ENCODE results near the gene RBM42.
A peak's percentile ranks its signal among the peaks of the same experiment; 100 is the strongest.
"Not testable (repeated sequence)": the region's sequence is repeated elsewhere in the genome, so short reads cannot be mapped to it uniquely, and the experiment has no call there.

Gene RBM42, protein sequence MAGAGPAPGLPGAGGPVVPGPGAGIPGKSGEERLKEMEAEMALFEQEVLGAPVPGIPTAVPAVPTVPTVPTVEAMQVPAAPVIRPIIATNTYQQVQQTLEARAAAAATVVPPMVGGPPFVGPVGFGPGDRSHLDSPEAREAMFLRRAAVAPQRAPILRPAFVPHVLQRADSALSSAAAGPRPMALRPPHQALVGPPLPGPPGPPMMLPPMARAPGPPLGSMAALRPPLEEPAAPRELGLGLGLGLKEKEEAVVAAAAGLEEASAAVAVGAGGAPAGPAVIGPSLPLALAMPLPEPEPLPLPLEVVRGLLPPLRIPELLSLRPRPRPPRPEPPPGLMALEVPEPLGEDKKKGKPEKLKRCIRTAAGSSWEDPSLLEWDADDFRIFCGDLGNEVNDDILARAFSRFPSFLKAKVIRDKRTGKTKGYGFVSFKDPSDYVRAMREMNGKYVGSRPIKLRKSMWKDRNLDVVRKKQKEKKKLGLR

DNA sequence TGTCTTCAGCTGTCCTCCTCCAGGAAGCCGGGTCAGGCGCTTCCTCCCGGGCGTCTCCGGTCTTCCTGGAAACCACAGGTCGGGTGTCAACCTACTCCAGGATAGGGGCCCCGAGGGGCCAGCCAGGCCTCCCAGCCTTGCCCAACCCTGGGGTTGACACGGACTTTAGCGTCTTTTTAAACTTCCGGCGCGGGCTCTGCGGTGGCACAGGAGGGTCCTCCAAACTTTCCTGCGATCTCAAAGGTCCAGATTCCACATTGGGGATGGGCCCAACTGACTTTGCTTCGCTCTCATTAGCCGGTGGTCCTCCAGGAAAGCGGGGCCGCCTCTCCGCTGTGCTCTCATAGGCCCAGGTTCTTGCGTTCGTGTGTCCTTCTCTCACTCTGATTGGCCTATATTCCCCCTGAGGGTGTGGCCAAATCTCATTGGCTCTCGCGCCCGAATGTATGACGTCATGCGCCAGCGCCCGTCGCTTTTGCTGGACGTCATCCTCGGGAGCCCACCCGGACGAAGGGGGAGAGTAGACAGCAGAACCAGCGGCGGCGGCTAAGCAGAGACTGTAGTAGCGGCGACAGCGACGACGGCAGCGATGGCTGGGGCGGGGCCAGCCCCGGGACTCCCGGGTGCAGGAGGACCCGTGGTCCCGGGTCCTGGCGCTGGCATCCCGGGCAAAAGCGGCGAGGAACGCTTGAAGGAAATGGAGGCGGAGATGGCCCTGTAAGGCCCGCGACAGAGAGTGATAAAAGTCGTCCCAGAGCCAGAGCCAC lies at the start of gene RBM42:
RBM42 (plus strand) TSS at position 472 of the 767 bp plus-strand sequence; CDS start at position 590, 118 bp downstream.
- DNase-seq = peak; percentile 97 to 99

DNA sequence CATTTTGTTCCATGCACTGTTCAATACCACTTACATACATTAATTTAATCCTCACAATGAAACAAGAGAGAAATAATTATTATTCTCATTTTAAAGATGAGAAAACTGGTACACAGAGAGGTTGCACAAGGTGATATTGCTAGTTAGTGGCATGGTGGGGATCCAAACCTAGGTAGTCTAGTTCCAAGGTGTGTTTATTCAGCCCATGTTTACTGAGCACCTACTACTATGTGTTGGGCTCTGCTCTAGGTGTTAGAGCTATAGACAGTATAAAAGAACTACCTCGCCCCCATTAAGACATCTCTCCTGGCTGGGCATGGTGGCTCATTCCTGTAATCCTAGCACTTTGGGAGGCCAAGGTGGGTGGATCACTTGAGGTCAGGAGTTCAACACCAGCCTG lies 46.1 kb upstream of the RBM42 start:
- DNase-seq = no peak

DNA sequence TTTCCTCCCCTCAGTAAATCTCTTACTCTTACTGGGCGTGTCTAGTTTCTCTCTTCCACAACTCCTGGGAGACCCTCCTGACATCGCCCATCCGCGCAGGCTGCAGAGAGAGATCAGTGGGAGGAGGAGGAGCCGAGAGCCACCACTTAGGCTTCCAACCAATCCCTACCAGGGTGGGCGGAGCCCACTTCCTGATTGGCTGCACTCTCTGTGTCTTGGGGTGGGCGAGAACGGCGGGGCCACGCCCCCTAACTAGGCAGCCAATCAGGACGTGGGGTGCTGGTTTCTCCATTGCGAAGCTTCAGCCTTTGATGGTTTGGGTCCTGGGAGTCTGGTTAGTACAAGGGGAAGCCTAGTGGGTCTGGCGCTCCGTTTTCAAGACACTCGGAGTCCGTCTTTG lies 43.0 kb upstream of the RBM42 start, which contains the start of gene PMIS2:
PMIS2 (plus strand) TSS at position 326 of the 400 bp plus-strand sequence. CDS start 87 bp downstream, outside the sequence.
- DNase-seq = no peak

DNA sequence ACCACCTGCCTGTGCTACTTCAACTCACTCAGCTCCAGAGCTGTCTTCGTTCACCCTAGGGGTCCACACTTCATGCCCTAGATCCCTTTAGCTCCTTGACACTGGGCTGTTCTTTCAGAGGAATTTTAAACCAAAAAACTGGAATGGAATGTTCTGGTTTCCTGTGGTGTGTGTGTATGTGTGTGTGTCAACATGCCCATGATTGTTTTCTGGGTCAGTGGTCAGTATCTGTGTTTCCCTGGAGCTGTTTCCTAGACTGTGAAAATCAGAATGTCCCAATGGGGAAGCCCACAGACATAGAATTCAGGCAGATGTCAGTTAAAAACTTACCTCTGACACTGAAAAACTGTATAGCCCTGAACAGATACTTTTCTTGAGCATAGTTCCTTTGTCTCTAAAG lies 41.5 kb upstream of the RBM42 start:
- DNase-seq = no peak

DNA sequence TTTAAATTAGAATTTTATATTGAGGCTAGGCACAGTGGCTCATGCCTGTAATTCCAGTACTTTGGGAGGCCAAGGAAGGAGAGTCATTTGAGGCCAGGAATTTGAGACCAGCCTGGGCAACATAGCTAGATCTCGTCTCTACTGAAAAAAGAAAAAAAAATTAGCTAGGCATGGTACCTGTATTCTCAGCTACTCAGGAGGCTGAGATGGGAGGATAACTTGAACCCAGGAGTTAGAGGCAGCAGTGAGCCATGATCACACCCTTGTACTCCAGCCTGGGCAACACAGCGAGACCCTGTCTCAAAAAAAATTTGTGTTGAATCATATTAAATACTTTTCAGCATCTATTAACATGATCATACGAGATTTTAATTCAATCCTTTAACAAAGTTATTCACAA lies 38.0 kb upstream of the RBM42 start:
- DNase-seq = no peak

DNA sequence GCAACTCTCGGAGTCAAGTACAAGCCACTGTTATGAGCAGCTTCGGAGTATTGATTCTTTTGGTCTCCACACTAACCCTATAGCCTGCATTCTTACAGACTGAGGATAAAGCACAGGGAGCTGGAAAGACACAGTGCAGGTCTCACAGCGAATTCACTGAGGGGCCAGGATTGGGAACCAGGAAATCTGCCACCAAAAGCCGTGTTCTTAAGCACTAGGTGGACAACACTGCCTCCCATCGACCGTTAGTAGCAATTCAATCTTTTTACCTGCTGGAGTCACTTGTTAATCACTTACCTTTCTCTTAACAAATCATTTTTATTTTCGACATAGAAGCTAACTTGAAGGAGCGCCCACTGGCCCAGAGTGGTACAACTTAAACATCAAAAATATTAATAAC lies 36.6 kb upstream of the RBM42 start:
- DNase-seq = peak in 1 of 2 experiments; percentile 19

DNA sequence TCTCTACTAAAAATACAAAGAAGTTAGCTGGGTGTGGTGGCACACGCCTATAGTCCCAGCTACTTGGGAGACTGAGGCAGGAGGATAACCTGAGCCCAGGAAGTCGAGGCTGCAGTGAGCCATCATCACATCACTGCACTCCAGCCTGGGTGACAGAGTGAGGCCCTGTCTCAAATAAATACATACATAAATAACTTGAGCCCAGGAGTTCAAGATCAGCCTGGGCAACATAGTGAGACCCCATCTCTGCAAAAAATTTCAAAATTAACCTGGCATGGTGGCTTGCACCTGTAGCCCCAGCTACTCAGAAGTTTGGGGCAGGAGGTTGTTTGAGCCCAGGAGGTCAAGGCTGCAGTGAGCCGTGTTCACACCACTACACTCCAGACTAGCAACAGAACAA lies 33.8 kb upstream of the RBM42 start:
- DNase-seq = not testable (repeated sequence)

DNA sequence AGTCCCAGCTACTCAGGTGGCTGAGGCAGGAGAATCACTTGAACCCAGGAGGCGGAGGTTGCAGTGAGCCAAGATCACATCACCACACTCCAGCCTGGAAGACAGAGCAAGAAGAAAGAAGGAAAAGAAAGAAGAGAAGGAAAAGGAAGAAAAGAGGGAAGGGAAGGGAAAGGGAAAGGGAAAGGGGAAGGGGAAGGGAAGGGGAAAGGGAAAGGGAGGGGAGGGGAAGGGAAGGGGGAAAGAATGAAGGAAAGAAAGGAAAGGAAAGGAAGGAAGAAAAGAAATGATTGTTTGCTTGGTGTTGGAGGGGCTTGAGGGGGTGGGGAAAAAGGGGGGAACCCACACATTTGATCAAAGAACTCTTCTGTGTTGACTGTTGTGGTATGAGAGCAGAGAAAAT lies 32.9 kb upstream of the RBM42 start:
- no peak for DNase-seq

DNA sequence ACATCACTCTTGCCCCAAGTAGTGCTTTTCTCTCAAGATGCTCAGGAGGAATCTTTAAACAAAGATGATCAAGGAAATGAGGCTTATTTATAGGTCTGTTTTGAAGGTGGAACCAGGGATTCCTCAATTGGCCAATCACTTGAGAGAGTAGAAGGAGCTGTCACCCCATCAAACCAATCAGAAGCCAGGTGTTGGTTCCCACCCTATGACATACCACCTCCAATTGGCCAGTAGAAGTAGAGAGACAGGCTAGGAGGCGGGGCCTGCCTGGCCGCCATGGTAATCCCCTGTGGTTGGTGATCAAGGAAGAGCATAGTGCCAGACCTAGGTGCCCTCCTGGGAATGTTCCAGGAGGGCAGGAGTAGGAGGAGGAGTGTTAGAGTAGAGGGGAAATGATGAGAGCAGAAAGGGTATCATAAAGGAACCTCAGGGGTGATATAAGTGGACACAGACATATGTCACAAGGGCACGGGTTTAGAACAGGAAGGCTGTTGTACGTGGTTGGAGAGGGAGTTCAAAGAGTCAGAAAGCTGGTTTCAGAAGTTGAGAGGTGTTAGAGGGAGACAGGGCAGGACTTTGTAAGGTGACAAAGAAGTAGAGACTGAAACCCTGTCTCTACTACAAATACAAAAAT lies 32.4 kb upstream of the RBM42 start:
- no peak for DNase-seq

DNA sequence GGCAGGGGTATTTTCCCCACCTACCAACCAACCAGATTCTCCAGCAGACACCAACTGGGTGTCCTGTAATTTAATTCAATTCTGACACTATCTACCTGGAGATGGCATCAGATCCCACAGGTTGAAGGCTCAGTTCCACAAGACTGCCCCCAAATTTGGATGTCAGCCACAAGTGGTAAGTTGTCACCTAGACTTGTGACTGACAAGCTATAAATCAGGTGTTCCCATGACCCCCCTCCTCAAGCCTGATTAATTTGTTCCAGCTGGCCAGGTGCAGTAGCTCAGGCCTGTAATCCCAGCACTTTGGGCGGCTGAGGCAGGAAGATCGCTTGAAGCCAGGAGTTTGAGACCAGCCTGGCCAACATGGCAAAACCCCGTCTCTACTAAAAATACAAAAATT lies 26.9 kb upstream of the RBM42 start:
- DNase-seq = no peak

DNA sequence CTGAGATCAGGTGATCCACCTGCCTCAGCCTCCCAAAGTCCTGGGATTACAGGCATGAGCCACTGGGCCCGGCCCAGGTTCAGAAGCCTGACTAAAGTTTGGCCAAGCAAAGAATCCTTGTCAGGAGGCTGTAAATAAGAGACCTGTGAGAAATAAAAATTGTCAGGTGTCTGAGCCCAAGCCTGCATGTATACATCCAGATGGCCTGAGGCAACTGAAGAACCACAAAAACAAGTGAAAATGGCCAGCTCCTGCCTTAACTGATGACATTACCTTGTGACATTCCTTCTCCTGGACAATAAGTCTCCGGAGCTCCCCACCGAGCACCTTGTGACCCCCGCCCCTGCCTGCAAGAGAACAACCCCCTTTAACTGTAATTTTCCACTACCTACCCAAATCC lies 24.4 kb upstream of the RBM42 start:
- DNase-seq = not testable (repeated sequence)

DNA sequence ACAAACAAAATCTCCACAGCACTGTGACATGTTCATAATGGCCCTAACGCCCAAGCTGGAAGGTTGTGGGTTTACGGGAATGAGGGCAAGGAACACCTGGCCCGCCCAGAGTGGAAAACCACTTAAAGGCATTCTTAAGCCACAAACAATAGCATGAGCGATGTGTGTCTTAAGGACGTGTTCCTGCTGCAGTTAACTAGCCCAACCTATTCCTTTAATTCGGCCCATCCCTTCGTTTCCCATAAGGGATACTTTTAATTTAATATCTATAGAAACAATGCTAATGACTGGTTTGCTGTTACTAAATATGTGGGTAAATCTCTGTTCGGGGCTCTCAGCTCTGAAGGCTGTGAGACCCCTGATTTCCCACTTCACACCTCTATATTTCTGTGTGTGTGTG lies 21.7 kb upstream of the RBM42 start:
- DNase-seq = not testable (repeated sequence)

DNA sequence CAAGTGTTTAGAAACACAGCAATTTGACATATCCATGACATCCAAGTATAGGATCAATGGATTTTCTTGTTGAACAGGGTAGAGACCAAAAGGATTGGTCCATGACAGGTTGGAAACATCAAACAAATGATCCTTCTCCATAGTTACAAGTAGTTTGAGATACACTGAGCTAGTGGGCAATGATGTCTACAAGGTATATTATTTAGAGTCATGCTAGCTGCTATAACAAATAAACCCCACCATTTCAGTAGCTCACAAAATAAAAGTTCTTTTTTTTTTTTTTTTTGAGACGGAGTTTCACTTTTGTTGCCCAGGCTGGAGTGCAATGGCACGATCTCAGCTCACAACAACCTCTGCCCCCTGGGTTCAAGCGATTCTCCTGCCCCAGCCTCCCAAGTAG lies 21.2 kb upstream of the RBM42 start:
- no peak for DNase-seq

DNA sequence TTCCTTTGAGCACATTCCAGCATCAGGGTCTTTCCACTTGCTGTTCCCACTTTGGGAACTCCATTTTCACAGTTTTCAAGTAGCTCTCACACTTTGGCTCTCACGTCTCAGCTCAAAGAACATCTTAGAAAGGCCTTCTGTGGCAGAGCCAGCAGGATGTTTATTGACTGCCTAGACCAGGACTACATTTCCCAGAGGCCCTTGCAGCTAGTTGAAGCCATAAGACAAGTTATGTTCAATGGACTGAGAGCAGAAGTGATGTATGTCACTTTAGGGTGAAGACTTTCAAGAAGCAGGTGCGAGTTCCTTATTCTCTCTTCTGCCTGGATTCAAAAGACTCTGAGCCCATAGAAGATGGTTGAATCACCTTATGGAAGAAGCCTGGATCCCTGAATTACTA lies 20.6 kb upstream of the RBM42 start:
- no peak for DNase-seq

DNA sequence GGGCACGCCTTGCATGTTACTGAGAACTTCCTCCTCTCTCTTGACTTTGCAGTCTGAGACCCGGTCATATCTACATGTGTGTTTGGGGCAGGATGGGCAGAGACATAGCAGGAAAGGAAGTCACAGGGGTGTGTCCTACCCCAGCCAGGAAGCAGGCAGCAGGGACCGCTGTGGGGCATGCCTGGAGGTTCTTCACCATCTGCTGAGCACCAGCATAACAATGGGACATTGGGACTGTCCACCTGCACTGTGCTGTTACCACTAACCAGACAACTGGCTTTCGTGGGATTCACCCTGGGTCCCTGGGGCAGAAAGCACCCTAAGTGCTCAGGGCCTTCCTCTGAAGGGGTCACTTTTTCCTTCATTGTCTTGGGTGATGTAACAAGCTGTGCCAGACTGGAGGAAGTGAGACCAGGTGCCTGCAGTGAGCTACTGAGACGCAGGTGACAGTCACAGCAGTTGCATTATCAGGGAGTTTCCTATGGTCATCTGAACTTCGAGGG lies 18.9 kb upstream of the RBM42 start:
- DNase-seq = no peak

DNA sequence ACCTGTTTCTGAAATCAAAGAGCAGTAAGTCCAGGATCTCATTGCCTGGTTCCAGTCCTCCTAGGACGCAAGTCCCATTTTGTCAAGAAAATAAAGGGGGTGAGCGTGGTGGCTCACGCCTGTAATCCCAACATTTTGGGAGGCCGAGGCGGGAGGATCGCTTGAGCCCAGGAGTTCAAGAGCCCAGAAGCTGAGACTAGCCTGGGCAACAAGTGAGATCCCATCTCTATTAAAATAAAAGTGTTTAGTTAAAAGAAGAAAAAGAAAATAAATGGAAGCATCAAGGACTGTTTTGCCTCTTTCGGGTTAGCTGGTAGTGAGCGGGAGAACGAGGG lies 16.6 kb upstream of the RBM42 start:
- no peak for DNase-seq

DNA sequence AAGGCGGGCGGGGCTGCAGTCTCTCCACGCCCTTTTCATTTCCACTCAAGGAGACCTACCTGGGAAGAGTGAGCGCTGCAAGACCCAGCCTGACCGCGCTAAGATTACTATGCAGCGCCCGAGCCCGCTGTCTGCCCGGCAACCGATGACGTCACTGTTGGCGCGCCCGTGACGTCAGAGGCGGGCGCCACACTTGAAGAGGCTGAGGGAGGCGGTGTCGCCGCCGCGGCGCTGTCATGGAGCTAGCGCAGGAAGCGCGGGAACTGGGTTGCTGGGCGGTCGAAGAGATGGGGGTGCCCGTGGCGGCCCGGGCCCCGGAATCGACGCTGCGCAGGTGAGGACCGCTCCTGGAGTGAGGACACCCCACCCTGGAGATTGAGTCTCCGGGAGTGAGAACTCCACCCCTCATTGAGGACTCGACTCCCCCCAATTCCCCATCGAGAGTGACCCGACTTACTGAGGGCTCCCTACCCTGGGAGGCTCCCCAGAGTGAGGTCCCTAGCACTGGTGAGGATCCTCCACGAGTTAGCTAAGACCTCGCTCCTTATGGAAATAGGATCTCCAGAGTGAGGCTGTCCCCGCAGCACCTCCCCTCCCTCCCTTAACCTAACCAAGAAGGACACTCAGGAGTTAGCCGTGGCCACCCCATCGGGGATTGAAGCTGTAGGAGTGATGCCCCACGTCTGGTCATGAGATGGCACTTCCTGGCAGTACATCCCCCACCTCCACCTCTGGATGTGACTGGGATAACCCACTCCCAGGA lies 16.1 kb upstream of the RBM42 start, which contains the start of gene HAUS5:
HAUS5 (plus strand) TSS at position 177 of the 763 bp plus-strand sequence; CDS start at position 237, 60 bp downstream.
- peak; percentile 89 to 93 for DNase-seq

DNA sequence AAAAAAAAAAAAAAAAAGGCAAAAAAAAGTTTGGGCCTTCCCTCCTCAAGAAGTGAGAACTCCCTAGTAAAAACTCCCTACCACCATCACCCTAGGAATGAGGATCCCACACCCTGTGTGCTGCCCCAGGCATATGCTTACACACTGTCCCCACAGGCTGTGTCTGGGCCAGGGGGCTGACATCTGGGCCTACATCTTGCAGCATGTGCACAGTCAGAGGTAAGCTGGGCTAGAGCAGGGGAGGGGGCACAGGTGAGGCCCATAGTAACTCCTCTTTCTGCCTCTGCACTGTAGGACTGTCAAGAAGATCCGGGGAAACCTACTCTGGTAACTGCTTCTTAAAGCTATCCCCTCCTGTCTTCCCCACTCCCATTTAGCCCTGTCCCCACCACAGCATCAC lies 15.3 kb upstream of the RBM42 start:
- no peak for DNase-seq

DNA sequence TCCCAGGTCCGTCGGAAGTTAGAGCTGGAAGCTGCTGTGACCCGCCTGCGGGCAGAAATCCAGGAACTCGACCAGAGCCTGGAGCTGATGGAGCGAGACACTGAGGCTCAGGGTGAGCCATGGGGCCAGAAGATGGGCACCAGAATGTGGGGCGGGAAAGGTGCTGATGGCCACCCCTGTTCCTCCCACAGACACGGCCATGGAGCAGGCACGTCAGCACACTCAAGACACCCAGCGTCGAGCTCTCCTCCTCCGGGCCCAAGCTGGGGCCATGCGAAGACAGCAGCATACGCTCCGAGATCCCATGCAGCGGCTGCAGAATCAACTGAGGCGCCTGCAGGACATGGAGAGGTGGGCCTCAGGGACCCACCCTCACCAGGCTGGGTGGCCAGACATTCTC lies 13.8 kb upstream of the RBM42 start:
- DNase-seq = no peak

DNA sequence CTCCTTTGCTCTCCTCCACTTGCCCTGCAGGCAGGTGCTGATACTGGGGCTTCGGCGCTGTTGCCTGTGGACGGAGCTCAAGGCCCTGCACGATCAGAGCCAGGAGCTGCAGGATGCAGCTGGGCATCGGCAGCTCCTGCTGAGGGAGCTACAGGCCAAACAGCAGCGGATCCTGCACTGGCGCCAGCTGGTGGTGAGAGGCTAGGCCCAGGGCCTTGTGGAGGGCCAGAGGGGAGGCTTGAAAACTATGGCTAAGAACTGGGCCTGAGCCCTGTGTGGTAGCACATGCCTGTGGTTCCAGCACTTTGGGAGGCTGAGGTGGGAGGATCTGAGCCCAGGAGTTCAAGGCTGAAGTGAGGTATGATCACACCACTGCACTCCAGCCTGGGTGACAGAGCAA lies 10.0 kb upstream of the RBM42 start:
- no peak for DNase-seq

DNA sequence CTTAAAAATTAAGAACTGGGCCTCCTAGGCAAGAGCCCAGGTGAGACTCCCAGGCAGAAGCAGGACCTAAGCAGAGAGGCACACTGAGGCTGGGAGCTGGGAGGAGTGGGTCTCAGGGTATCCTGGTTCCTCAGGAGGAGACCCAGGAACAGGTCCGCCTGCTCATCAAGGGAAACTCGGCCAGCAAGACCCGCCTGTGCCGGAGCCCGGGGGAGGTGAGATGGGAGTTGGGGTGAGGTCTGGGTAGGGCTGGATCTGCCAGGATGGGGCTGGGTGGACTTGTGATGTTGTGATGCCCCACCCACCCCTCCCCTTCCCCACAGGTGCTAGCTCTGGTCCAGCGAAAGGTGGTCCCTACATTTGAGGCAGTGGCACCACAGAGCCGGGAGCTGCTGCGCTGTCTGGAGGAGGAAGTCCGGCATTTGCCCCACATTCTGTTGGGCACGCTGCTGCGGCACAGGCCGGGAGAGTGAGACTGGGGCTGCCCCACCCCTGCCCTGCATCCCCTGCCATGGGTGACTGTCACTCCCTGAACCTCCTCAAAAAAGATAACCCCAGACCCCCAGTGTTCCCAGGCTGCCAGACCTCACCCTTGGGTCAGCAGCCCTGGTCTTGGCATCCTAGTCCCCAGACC lies 9.4 kb upstream of the RBM42 start:
- no peak for DNase-seq

DNA sequence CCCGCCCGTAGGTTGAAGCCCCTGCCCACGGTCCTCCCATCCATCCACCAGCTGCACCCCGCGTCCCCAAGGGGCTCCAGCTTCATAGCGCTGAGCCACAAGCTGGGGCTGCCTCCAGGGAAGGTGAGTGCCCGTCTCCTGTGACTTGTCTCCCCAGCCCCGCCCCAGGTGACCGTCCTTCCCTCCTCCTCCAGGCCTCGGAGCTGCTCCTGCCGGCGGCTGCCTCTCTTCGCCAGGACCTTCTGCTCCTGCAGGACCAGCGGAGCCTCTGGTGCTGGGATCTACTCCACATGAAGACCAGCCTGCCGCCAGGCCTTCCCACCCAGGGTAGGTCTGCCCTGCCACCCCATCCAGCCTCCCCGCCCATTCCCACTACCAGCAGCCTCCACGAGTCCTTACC lies 8.8 kb upstream of the RBM42 start:
- no peak for DNase-seq

All from NCI-H2081 (cell line).